HAP-1 (cell line): ENCODE measurements around the gene SMG6.

Source experiments
- DNase-seq, 2 experiments: peaks; one replicate each; pipeline ENCODE4 v3.0.0-alpha.2; 2016 to 2020; ENCODE audit warnings: low spot score in 2 of 2
- H3K27me3 ChIP-seq: fragments of 250-450 bp; sonication (Bioruptor Pico); 2 replicates; pipeline ENCODE4 v1.5.1; 2020; ENCODE audit warnings: low read depth, mild to moderate bottlenecking, moderate library complexity
- H3K36me3 ChIP-seq: fragments of 250-450 bp; sonication (Bioruptor Pico); replicated peaks from 2 replicates; pipeline ENCODE4 v1.5.1; 2020; ENCODE audit warnings: mild to moderate bottlenecking
- H3K4me1 ChIP-seq: fragments of 250-450 bp; sonication (Bioruptor Pico); 2 replicates; pipeline ENCODE4 v1.5.1; 2020; ENCODE audit warnings: mild to moderate bottlenecking
- H3K4me3 ChIP-seq: fragments of 250-450 bp; sonication (Bioruptor Pico); 2 replicates; pipeline ENCODE4 v1.5.1; 2020; ENCODE audit warnings: mild to moderate bottlenecking, moderate library complexity
- H3K9me3 ChIP-seq: fragments of 250-450 bp; sonication (Bioruptor Pico); 2 replicates; pipeline ENCODE4 v1.5.1; 2020; ENCODE audit warnings: mild to moderate bottlenecking, moderate library complexity
- in situ Hi-C: fragments of 300-500 bp; cut with MboI; formaldehyde crosslinking; loops from 3 replicates; pipeline ENCODE4 v1.14.3; 2020; ENCODE audit warnings: low sequenced_read_pairs, inconsistent platforms, mixed read lengths

The SMG6 gene

DNA sequence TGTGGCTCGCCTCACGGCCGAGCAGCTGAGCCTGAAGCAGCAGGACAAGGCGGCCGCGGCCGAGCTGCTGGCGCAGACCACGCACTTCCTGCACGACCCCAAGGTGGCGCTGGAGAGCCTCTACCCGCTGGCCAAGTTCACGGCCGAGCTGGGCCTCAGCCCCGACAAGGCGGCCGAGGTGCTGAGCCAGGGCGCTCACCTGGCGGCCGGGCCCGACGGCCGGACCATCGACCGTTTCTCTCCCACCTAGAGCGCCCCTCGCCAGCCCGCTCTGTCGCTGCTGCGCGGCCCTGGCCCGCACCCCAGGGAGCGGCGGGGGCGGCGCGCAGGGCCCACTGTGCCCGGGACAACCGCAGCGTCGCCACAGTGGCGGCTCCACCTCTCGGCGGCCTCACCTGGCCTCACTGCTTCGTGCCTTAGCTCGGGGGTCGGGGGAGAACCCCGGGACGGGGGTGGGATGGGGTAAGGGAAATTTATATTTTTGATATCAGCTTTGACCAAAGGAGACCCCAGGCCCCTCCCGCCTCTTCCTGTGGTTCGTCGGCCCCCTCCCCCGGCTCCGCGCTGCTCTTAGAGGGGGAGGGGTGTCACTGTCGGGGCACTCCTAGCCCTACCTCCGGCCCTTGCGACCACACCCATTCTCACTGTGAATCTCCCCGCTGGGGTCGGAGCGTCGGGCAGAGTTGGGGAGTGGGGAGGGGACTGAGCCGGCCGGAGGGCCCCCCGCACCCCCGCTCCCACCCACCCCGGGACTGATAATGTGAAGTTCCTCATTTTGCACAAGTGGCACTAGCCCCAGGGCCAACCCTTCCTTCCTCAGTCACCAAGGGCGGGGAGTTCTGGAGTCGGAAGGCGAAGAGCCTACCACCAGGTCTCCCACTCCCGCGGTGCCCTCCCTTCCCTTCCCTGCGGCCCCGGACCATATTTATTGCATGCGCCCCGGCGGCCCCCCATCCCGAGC is 244.7 kb downstream of the SMG6 start:
- peak in 1 of 2 experiments; percentile 68 for DNase-seq
- in situ Hi-C loops: no loop called here

DNA sequence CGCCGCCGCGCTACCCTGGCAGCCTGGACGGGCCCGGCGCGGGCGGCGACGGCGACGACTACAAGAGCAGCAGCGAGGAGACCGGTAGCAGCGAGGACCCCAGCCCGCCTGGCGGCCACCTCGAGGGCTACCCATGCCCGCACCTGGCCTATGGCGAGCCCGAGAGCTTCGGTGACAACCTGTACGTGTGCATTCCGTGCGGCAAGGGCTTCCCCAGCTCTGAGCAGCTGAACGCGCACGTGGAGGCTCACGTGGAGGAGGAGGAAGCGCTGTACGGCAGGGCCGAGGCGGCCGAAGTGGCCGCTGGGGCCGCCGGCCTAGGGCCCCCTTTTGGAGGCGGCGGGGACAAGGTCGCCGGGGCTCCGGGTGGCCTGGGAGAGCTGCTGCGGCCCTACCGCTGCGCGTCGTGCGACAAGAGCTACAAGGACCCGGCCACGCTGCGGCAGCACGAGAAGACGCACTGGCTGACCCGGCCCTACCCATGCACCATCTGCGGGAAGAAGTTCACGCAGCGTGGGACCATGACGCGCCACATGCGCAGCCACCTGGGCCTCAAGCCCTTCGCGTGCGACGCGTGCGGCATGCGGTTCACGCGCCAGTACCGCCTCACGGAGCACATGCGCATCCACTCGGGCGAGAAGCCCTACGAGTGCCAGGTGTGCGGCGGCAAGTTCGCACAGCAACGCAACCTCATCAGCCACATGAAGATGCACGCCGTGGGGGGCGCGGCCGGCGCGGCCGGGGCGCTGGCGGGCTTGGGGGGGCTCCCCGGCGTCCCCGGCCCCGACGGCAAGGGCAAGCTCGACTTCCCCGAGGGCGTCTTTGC is 245.6 kb downstream of the SMG6 start:
- in situ Hi-C loops: no loop called here
- Histone ChIP-seq H3K4me1 (no peaks in the 10 kb centered on the region; the same call in 1 of the 2 replicates), H3K36me3 (0 out of 2 replicates have a peak, but pooled peaks cover 3% of the 10 kb centered on the region), H3K4me3 (no peak overlapping the region), H3K9me3 (no peaks in the 10 kb centered on the region), H3K27me3 (peaks cover 3% of the 10 kb centered on the region; the same call in 1 of the 2 replicates)
- no peak for DNase-seq

More for the DNA sequence above, 244.7 kb downstream of the SMG6 start:
- H3K4me3 ChIP-seq: no peak overlapping the region
- no peaks in the 10 kb centered on the region for H3K27me3 ChIP-seq
- H3K9me3 ChIP-seq: no peaks in the 10 kb centered on the region
- no peaks in the 10 kb centered on the region for H3K4me1 ChIP-seq
- peaks cover 8% of the 10 kb centered on the region; the same call in 1 of the 2 replicates for H3K36me3 ChIP-seq

DNA sequence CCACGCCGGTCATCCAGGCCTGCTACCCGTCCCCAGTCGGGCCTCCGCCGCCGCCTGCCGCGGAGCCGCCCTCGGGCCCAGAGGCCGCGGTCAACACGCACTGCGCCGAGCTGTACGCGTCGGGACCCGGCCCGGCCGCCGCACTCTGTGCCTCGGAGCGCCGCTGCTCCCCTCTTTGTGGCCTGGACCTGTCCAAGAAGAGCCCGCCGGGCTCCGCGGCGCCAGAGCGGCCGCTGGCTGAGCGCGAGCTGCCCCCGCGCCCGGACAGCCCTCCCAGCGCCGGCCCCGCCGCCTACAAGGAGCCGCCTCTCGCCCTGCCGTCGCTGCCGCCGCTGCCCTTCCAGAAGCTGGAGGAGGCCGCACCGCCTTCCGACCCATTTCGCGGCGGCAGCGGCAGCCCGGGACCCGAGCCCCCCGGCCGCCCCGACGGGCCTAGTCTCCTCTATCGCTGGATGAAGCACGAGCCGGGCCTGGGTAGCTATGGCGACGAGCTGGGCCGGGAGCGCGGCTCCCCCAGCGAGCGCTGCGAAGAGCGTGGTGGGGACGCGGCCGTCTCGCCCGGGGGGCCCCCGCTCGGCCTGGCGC is 246.3 kb downstream of the SMG6 start:
- in situ Hi-C loops: no loop called here
- Histone ChIP-seq H3K4me1 (no peaks in the 10 kb centered on the region; the same call in 1 of the 2 replicates), H3K27me3 (peaks cover 3% of the 10 kb centered on the region; the same call in 1 of the 2 replicates), H3K4me3 (no peak overlapping the region), H3K9me3 (no peaks in the 10 kb centered on the region), H3K36me3 (0 out of 2 replicates have a peak, but pooled peaks cover 3% of the 10 kb centered on the region)
- no peak for DNase-seq

DNA sequence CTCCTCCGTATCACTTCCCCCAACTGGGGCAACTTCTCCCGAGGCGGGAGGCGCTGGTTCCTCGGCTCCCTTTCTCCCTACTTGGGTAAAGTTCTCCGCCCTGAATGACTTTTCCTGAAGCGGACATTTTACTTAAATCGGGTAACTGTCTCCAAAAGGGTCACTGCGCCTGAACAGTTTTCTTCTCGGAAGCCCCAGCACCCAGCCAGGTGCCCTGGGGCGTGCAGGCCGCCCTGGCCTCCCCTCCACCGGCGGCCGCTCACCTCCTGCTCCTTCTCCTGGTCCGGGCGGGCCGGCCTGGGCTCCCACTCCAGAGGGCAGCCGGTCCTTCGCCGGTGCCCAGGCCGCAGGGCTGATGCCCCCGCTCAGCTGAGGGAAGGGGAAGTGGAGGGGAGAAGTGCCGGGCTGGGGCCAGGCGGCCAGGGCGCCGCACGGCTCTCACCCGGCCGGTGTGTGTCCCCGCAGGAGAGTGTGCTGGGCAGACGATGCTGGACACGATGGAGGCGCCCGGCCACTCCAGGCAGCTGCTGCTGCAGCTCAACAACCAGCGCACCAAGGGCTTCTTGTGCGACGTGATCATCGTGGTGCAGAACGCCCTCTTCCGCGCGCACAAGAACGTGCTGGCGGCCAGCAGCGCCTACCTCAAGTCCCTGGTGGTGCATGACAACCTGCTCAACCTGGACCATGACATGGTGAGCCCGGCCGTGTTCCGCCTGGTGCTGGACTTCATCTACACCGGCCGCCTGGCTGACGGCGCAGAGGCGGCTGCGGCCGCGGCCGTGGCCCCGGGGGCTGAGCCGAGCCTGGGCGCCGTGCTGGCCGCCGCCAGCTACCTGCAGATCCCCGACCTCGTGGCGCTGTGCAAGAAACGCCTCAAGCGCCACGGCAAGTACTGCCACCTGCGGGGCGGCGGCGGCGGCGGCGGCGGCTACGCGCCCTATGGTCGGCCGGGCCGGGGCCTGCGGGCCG is 247.1 kb downstream of the SMG6 start:
- in situ Hi-C loops: no loop called here
- H3K4me1 ChIP-seq: no peaks in the 10 kb centered on the region; the same call in 1 of the 2 replicates
- 0 out of 2 replicates have a peak, but pooled peaks cover 3% of the 10 kb centered on the region for H3K36me3 ChIP-seq
- peak overlapping the region; percentile 14; the same call in 1 of the 2 replicates for H3K4me3 ChIP-seq
- no peak for DNase-seq
- peaks cover 8% of the 10 kb centered on the region for H3K27me3 ChIP-seq
- no peaks in the 10 kb centered on the region for H3K9me3 ChIP-seq

DNA sequence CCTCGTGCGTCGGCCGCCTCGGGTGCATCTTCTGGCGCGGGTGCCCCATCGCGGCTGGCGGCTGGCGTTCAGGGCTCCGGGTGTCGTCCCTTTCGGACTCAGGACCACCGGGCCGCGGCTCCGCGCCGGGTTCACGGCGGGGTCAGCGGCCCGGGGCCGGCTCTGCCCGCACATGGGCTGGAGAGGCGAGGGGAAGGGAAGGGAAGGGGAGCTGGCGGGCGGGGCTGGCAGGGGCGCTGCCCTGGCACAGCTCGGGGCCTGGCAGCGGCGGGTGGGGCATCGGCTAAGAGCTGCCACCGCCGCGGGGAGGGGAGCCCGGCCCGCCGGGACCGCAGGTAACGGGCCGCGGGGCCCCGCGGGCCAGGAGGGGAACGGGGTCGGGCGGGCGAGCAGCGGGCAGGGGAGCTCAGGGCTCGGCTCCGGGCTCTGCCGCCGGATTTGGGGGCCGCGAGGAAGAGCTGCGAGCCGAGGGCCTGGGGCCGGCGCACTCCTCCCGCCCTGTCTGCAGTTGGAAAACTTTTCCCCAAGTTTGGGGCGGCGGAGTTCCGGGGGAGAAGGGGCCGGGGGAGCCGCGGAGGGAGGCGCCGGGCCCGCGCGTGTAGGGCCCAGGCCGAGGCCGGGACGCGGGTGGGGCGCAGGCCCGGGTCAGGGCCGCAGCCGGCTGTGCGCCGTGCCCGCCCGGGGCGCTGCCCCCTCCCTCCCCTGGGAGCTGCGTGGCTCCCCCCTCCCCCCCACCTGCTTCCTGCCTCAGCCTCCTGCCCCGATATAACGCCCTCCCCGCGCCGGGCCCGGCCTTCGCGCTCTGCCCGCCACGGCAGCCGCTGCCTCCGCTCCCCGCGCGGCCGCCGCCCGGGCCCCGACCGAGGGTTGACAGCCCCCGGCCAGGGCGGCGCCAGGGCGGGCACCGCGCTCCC is 248.0 kb downstream of the SMG6 start:
- Histone ChIP-seq H3K4me1 (peaks cover 2% of the 10 kb centered on the region; the same call in 1 of the 2 replicates), H3K36me3 (0 out of 2 replicates have a peak, but pooled peaks cover 3% of the 10 kb centered on the region), H3K9me3 (no peaks in the 10 kb centered on the region), H3K27me3 (peaks cover 16% of the 10 kb centered on the region), H3K4me3 (peak overlapping the region; percentile 49)
- DNase-seq: peak in 1 of 2 experiments; percentile 41
- in situ Hi-C loops: no loop called here

DNA sequence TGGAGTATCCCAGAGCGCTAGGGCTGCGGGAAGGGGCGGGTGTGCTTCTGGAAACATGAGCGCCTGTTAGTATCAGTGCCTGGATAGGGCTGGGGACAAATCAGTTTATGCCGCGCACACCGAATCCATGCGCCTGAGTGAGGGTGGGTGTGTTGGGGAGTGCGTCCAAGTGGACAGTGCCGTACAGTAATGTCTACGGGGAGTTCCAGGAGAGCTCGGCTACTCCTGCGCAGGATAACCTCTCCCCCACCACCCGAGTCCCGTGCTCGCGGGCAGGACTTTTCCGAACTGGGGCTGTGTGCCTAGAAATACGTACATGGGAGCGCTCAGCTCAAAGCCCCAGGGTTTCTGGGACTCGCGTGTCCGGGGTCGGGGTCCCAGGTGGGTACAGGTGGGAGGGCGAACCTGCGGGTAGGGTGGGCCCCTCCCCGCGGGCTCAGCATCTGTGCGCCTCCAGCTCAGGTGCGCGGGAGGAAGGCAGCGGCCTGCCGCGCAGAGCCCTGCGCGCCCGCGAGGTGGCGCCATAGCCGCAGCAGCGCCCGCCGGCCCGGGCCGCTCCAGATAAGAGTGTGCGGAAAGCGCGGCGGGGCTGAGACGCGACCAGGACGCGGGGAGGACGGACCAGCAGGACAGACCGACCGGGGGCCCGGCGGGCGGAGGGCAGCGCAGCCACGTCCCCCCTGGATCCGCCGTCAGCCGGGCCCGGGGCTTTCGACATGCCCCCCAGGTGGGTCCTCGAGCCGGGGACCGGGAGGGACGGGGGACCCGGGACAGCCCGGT is 248.9 kb downstream of the SMG6 start, which contains the start of gene HIC1:
Gene HIC1, plus strand, starts transcription at position 592 of the 780 bp plus-strand sequence. CDS start 1,588 bp downstream, outside the sequence.
- Histone ChIP-seq H3K4me1 (peaks cover 3% of the 10 kb centered on the region; the same call in 1 of the 2 replicates), H3K27me3 (peaks cover 16% of the 10 kb centered on the region), H3K36me3 (0 out of 2 replicates have a peak, but pooled peaks cover 3% of the 10 kb centered on the region), H3K4me3 (peak within 1 kb of the TSS; percentile 49), H3K9me3 (no peaks in the 10 kb centered on the region)
- DNase-seq: peak; percentile 58 to 83
- in situ Hi-C loops: no loop called here

DNA sequence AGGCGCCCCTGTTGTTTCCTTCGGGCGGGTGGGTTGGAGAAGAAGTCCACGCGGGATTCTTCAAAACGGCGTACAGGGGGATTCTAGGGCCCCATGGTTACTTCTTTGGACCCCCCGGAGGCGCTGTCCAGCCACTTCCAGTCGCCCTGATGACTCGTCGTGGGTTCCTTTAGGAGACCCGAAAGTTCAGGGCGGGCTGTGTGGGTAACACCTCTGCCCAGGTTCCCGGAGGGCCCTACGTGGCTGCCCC is 249.4 kb downstream of the SMG6 start:
- DNase-seq: no peak
- in situ Hi-C loops: no loop called here
- Histone ChIP-seq H3K4me3 (peak overlapping the region; percentile 49), H3K27me3 (peaks cover 16% of the 10 kb centered on the region), H3K36me3 (0 out of 2 replicates have a peak, but pooled peaks cover 3% of the 10 kb centered on the region), H3K9me3 (no peaks in the 10 kb centered on the region; the same call in 1 of the 2 replicates), H3K4me1 (peaks cover 6% of the 10 kb centered on the region; the same call in 1 of the 2 replicates)

DNA sequence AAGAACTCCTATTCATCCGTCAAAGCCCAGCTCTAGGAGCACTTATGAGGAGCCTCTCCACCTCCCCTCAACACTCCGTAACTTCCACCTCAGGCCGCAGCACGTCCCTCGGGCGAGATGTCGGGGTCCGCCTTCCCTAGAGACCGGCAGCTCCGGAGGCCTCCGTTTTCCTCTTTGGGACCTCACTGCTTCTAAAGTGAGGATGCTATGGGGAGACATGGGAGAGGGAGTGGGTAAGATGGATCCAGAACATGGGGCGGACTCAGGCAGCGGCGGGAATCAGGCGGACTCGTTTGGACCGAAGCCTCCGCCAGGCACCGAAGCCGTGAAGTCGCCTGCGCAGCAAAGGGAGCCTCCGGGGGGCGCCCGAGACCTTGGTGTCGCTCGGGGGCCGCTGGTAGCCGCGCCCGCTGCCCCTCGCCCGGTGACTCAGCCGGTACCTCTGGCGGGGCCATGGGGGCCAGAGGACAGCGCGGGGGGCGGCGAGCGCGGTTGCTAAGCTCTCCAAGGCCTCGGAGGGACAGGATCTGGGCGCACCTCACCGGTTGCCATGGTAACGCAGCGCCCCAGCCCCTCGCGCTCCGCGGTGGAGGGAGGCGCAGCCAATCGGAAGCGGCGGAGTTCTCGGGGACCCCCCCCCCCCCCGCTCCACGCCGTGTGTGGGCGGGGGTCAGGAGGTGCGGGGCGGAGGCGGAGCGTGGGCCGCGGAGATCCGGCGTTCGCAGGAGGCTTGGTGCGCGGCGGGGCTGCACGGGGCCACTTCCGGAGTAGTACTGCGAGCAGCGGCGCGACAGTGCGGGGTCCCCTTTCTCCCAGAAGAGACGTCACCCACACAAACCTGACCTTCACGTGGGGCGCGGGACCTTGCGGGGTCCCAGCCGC is 250.0 kb downstream of the SMG6 start:
- Histone ChIP-seq H3K36me3 (0 out of 2 replicates have a peak, but pooled peaks cover 3% of the 10 kb centered on the region), H3K4me3 (peak overlapping the region; percentile 49), H3K27me3 (peaks cover 16% of the 10 kb centered on the region), H3K9me3 (no peaks in the 10 kb centered on the region; the same call in 1 of the 2 replicates), H3K4me1 (peaks cover 7% of the 10 kb centered on the region; the same call in 1 of the 2 replicates)
- in situ Hi-C loops: no loop called here
- peak; percentile 38 to 81 for DNase-seq

DNA sequence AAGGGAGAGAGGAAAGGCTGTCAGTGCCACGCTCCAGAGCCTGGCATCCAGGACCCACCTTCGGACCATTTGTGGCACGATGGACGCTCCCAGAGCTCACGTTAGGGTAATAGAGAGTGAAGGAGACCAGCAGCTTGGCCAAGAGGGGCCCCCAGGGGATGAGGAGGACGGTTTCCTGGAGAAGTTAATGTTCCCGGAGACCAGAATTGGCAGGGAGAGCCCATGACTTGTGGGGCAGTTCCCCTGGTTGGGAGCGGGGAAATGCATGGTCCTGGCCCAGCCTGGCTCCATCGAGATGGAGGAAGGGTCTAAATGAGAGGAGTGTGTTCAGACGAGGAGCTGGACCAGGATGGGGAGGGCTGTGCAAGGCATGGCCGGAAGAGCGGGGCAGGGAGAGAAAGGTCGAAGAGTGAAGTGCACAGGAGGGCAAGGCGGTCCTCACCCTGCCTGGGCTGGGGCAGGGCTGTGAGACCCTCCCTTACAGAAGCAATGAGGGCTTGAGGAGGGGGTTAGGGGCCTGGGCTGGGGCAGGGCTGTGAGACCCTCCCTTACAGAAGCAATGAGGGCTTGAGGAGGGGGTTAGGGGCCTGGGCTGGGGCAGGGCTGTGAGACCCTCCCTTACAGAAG is 251.5 kb downstream of the SMG6 start:
- DNase-seq: no peak
- peaks cover 7% of the 10 kb centered on the region; the same call in 1 of the 2 replicates for H3K4me1 ChIP-seq
- H3K9me3 ChIP-seq: no peaks in the 10 kb centered on the region; the same call in 1 of the 2 replicates
- peaks cover 16% of the 10 kb centered on the region for H3K27me3 ChIP-seq
- in situ Hi-C loops: no loop called here
- H3K4me3 ChIP-seq: no peak overlapping the region
- H3K36me3 ChIP-seq: no peaks in the 10 kb centered on the region
